Glutamatergic neuron (in vitro differentiated cells): ENCODE measurements around the gene KRTAP9-6. TPM values are rescaled to one million over a fixed set of nuclear protein-coding genes. Genes with fewer than 3 reads are reported as not detected.

Experiments used
- DNase-seq: peaks from one replicate; pipeline ENCODE4 v3.0.0; 2022
- H3K27ac Mint-ChIP-seq: one replicate; pipeline ENCODE4 v1.8.0; 2020; ENCODE audit warnings: mild to moderate bottlenecking, mixed read lengths, inconsistent platforms; ENCODE audit not compliant: unreplicated experiment
- H3K27me3 Mint-ChIP-seq: one replicate; pipeline ENCODE4 v1.8.0; 2020; ENCODE audit warnings: mild to moderate bottlenecking, moderate library complexity, mixed read lengths, inconsistent platforms; ENCODE audit not compliant: unreplicated experiment
- H3K36me3 Mint-ChIP-seq: one replicate; pipeline ENCODE4 v1.8.0; 2020; ENCODE audit warnings: mild to moderate bottlenecking, mixed read lengths, inconsistent platforms; ENCODE audit not compliant: unreplicated experiment
- H3K4me1 Mint-ChIP-seq: one replicate; pipeline ENCODE4 v1.8.0; 2020; ENCODE audit warnings: mild to moderate bottlenecking, low read depth, mixed read lengths, inconsistent platforms; ENCODE audit not compliant: unreplicated experiment
- H3K4me3 Mint-ChIP-seq: one replicate; pipeline ENCODE4 v1.8.0; 2020; ENCODE audit warnings: mild to moderate bottlenecking, mixed read lengths, inconsistent platforms; ENCODE audit not compliant: unreplicated experiment
- H3K9me3 Mint-ChIP-seq: one replicate; pipeline ENCODE4 v1.8.0; 2020; ENCODE audit warnings: mild to moderate bottlenecking, moderate library complexity, mixed read lengths, inconsistent platforms; ENCODE audit not compliant: unreplicated experiment
- CTCF ChIP-seq: fragments of 200-600 bp; sonication (generic); IDR thresholded peaks from one replicate; pipeline ENCODE4 v1.5.0; 2021; ENCODE audit not compliant: partially characterized antibody, unreplicated experiment
- total RNA-seq: library from RNA; stranded (reverse); fragmentation: NEBNext Ultra II Directional; extraction: Animal tissue kit (Norgen Biotek cat#: 25700); gene quantifications from one replicate; pipeline ENCODE4 v1.2.1, GENCODE V29; 2021; ENCODE audit not compliant: unreplicated experiment

The KRTAP9-6 gene
- total RNA-seq, 1 donor from 2014 or later = not detected

DNA sequence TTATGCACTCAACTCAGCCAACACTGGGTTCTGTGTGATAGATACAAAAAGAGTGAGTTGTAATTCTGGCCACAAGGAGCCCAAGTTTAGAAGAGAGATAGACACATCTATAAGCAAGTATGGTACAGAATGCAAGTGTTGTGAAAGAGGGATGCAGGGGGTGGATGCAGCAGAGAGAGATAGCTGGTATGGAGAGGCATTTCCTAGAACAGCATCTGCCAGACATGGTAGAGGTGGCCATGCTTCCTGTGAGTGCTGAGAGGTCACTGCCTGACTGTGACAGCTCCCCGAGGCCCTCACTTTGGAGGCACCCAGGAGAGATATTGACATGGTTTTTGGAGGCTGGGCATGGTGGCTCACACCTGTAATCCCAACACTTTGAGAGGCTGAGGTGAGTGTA lies 45.9 kb downstream of the KRTAP9-6 start:
- no peak overlapping the region for H3K4me3 Mint-ChIP-seq
- H3K4me1 Mint-ChIP-seq = peaks cover 8% of the 10 kb centered on the region
- H3K27ac Mint-ChIP-seq = no peak overlapping the region
- no peak for TF ChIP-seq CTCF
- peaks cover 12% of the 10 kb centered on the region for H3K27me3 Mint-ChIP-seq
- H3K36me3 Mint-ChIP-seq = peaks cover 6% of the 10 kb centered on the region
- no peak for DNase-seq
- H3K9me3 Mint-ChIP-seq = peaks cover 11% of the 10 kb centered on the region

- peaks cover 1% of the 10 kb centered on the region for H3K27me3 Mint-ChIP-seq
These were observed 50.1 kb downstream of the KRTAP9-6 start, which contains the start of gene KRTAP17-1 for GRCh38 chr17:41315204-41315794. Gene KRTAP17-1 (minus strand): TSS chr17:41315710. CDS start chr17:41315650, 60 bp downstream.

More at GRCh38 chr17:41315204-41315794, 50.1 kb downstream of the KRTAP9-6 start, which contains the start of gene KRTAP17-1:
- H3K4me3 Mint-ChIP-seq = no peak within 1 kb of the TSS
- H3K9me3 Mint-ChIP-seq = peaks cover 3% of the 10 kb centered on the region
- no peak within 1 kb of the TSS for H3K27ac Mint-ChIP-seq
- H3K36me3 Mint-ChIP-seq = peaks cover 9% of the 10 kb centered on the region
- no peaks in the 10 kb centered on the region for H3K4me1 Mint-ChIP-seq
- no peak for TF ChIP-seq CTCF
- DNase-seq = no peak

Other genes with a start within 250 kb of the KRTAP9-6 start
- gene KRTAP1-5, start 238.2 kb upstream of the KRTAP9-6 start, total RNA-seq = not detected
- gene KRTAP1-4, start 235.2 kb upstream of the KRTAP9-6 start, total RNA-seq = not detected
- gene KRTAP1-3, start 230.5 kb upstream of the KRTAP9-6 start, total RNA-seq = not detected
- not detected for gene KRTAP1-1, start 223.9 kb upstream of the KRTAP9-6 start, total RNA-seq
- not detected for gene KRTAP2-1, start 218.1 kb upstream of the KRTAP9-6 start, total RNA-seq
- not detected for gene KRTAP2-2, start 210.1 kb upstream of the KRTAP9-6 start, total RNA-seq
- not detected for gene KRTAP2-3, start 205.3 kb upstream of the KRTAP9-6 start, total RNA-seq
- gene KRTAP2-4, start 199.5 kb upstream of the KRTAP9-6 start, total RNA-seq = not detected
- gene KRTAP4-7, start 181.2 kb upstream of the KRTAP9-6 start, total RNA-seq = not detected
- not detected for gene KRTAP4-8, start 167.2 kb upstream of the KRTAP9-6 start, total RNA-seq
- not detected for gene KRTAP4-16, start 163.2 kb upstream of the KRTAP9-6 start, total RNA-seq
- gene KRTAP4-9, start 160.0 kb upstream of the KRTAP9-6 start, total RNA-seq = not detected
- gene KRTAP4-11, start 147.0 kb upstream of the KRTAP9-6 start, total RNA-seq = not detected
- gene KRTAP4-12, start 141.2 kb upstream of the KRTAP9-6 start, total RNA-seq = not detected
- gene KRTAP4-6, start 124.8 kb upstream of the KRTAP9-6 start, total RNA-seq = not detected
- gene KRTAP4-5, start 115.6 kb upstream of the KRTAP9-6 start, total RNA-seq = not detected
- not detected for gene KRTAP4-4, start 104.6 kb upstream of the KRTAP9-6 start, total RNA-seq
- gene KRTAP4-3, start 97.2 kb upstream of the KRTAP9-6 start, total RNA-seq = not detected
- not detected for gene KRTAP4-2, start 87.2 kb upstream of the KRTAP9-6 start, total RNA-seq
- not detected for gene KRTAP4-1, start 80.5 kb upstream of the KRTAP9-6 start, total RNA-seq
- gene KRTAP9-1, start 75.5 kb upstream of the KRTAP9-6 start, total RNA-seq = not detected
- not detected for gene KRTAP9-2, start 38.7 kb upstream of the KRTAP9-6 start, total RNA-seq
- gene KRTAP9-3, start 32.9 kb upstream of the KRTAP9-6 start, total RNA-seq = not detected
- not detected for gene KRTAP9-8, start 27.4 kb upstream of the KRTAP9-6 start, total RNA-seq
- gene KRTAP9-4, start 15.7 kb upstream of the KRTAP9-6 start, total RNA-seq = not detected
- gene KRTAP9-9, start 10.0 kb upstream of the KRTAP9-6 start, total RNA-seq = not detected
- not detected for gene KRTAP9-7, start 10.3 kb downstream of the KRTAP9-6 start, total RNA-seq
- not detected for gene KRTAP29-1, start 37.5 kb downstream of the KRTAP9-6 start, total RNA-seq
- not detected for gene KRTAP16-1, start 43.9 kb downstream of the KRTAP9-6 start, total RNA-seq
- not detected for gene KRTAP17-1, start 50.3 kb downstream of the KRTAP9-6 start, total RNA-seq
- gene KRT33A, start 85.5 kb downstream of the KRTAP9-6 start, total RNA-seq = not detected
- gene KRT33B, start 104.4 kb downstream of the KRTAP9-6 start, total RNA-seq = 0.61 TPM
- not detected for gene KRT34, start 116.9 kb downstream of the KRTAP9-6 start, total RNA-seq
- gene KRT31, start 132.2 kb downstream of the KRTAP9-6 start, total RNA-seq = not detected
- gene KRT37, start 159.2 kb downstream of the KRTAP9-6 start, total RNA-seq = not detected
- gene KRT38, start 175.6 kb downstream of the KRTAP9-6 start, total RNA-seq = not detected
- not detected for gene KRT32, start 202.0 kb downstream of the KRTAP9-6 start, total RNA-seq
- not detected for gene KRT35, start 215.8 kb downstream of the KRTAP9-6 start, total RNA-seq
- not detected for gene KRT36, start 224.5 kb downstream of the KRTAP9-6 start, total RNA-seq
- gene KRT13, start 240.2 kb downstream of the KRTAP9-6 start, total RNA-seq = not detected